ACC112 (cell line): Measurements from ENCODE around the gene RBM17.
A peak's percentile ranks its signal among the peaks of the same experiment; 100 is the strongest.
"Not testable (repeated sequence)": the region's sequence is repeated elsewhere in the genome, so short reads cannot be mapped to it uniquely, and the experiment has no call there.

Experiments
- H2AFZ ChIP-seq: fragments of 200-600 bp; sonication (generic); one replicate; pipeline ENCODE4 v1.6.0; 2017; ENCODE audit warnings: antibody characterized with exemption, low read length; ENCODE audit not compliant: unreplicated experiment
- H3K27ac ChIP-seq: fragments of 200-600 bp; sonication (generic); 2 replicates; pipeline ENCODE4 v1.5.1; 2014; ENCODE audit warnings: low read depth, mild to moderate bottlenecking, antibody characterized with exemption, low read length, moderate library complexity
- H3K27me3 ChIP-seq: fragments of 200-600 bp; sonication (generic); 2 replicates; pipeline ENCODE4 v1.6.1; 2014; ENCODE audit warnings: mild to moderate bottlenecking, antibody characterized with exemption, low read length, moderate library complexity, mixed read lengths; ENCODE audit not compliant: insufficient read depth
- H3K36me3 ChIP-seq: fragments of 200-600 bp; sonication (generic); 2 replicates; pipeline ENCODE4 v1.6.1; 2016; ENCODE audit warnings: mild to moderate bottlenecking, antibody characterized with exemption, low read length, moderate library complexity, mixed read lengths; ENCODE audit not compliant: insufficient read depth
- H3K4me1 ChIP-seq: fragments of 200-600 bp; sonication (generic); one replicate; pipeline ENCODE4 v1.6.1; 2016; ENCODE audit warnings: low read length, mixed read lengths; ENCODE audit not compliant: insufficient read depth, unreplicated experiment, control insufficient read depth
- H3K4me3 ChIP-seq: fragments of 200-600 bp; sonication (generic); 2 replicates; pipeline ENCODE4 v1.5.1; 2014; ENCODE audit warnings: mild to moderate bottlenecking, low read depth, low read length
- H3K79me2 ChIP-seq: fragments of 200-600 bp; sonication (generic); one replicate; pipeline ENCODE4 v1.6.0; 2016; ENCODE audit warnings: low read length; ENCODE audit not compliant: control insufficient read depth, unreplicated experiment, insufficient read depth

The RBM17 gene

DNA sequence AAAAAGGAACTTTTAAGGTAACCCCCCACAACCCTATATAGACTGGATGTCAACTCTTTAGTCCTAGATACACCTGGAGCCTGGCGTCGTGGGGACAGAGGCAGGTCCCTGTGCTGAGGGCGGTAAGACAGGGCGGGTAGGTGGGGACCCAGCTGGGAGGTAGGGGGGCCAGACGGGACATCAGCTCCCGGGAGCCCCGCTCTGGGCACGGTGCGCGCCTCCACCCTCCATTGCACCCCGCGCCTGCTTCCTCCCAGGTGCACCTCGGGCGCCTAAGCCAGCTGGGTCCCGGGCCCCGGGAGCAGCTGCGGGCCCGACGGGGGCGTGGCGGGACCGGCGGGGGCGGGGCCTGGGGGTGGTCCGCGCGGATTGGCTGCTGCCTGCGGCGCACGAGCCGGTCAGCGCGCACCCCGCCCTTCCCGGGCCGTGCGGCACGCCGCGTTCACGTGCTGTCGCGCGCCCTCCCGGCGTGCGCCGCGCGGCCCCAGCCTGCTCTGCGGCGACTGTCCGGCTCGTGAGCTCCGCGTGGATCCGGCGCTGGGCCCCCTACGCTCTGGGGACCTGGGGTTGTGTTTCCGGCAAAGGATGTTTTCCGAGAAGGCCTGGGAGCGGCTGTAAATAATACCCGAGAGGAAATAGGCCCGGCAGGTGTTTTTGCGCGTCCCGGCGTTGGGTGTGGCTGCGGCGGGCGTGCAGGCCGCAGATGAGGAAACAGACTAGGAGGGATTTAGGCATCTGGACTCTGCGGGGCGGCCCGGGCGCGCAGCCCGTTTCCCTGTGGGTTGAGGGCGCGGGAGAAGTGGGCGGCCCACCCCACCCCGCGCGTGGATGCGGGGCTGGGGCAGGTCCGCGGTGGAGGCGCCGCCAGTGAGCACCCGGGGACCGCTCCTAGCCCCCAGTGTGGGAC, 74.8 kb downstream of the RBM17 start:
- Histone ChIP-seq H3K79me2 (peaks cover 40% of the 10 kb centered on the region), H3K36me3 (no peaks in the 10 kb centered on the region), H2AFZ (peak overlapping the region; percentile 39), H3K27ac (peak overlapping the region; percentile 71; the same call in 1 of the 2 replicates), H3K4me3 (peak overlapping the region; percentile 87), H3K4me1 (peaks cover 11% of the 10 kb centered on the region), H3K27me3 (no peaks in the 10 kb centered on the region)

DNA sequence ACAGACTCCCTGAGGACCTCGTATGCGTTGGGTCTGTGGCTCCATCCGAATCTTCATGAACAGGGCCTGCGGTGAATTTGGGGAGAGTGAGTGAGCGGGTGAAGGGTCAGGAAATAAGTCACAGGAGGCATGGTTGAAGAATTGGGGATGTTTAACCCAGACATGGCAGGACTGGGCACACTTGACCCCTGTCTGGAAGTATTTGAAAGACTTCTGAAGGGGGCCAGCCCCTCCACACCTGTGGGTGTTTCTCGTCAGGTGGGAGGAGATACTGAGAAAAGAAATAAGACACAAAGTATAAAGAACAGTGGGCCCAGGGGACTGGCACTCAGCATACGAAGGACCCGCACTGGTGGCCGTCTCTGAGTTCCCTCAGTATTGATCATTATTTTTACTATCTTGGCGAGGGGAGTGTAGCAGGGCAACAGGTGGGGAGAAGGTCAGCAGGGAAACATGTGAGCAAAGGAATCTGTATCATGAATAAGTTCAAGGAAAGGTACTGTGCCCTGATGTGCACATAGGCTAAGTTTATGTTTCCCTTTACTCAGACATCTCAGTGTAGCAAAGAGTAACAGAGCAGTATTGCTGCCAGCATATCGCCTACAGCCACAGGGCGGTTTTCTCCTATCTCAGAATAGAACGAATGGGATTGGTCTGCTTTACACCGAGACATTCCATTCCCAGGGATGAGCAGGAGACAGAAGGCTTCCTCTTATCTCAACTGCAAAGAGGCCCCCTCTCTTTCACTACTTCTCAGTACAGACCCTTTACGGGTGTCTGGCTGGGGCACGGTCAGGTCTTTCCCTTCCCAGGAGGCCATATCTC, 75.6 kb downstream of the RBM17 start:
- Histone ChIP-seq H3K27ac (peak overlapping the region; percentile 71; the same call in 1 of the 2 replicates), H3K4me3 (peak overlapping the region; percentile 87), H3K4me1 (peaks cover 11% of the 10 kb centered on the region), H3K27me3 (no peaks in the 10 kb centered on the region), H3K36me3 (no peaks in the 10 kb centered on the region), H2AFZ (no peak overlapping the region), H3K79me2 (peaks cover 46% of the 10 kb centered on the region)

DNA sequence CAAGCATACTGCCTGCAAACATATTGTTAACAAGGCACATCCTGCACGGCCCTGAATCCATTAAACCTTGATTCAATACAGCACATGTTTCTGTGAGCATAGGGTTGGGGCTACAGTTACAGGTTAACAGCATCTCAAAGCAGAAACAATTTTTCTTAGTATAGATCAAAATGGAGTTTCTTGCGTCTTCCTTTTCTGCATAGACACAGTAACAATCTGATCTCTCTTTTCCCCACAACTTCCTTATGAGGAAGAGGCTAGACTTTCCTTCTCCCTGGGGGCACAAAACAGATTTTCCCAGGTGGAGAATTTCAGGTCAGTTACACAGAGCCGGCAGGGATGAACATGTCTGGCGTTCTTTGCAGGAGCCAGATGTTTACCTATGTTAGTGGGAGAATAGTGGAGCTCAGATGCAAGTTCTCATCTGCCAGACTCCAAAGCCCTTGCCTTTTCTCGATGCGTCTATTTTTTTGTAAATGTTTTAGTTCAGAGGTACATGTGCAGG, 76.4 kb downstream of the RBM17 start:
- peaks cover 19% of the 10 kb centered on the region for H3K4me1 ChIP-seq
- no peak overlapping the region for H3K27ac ChIP-seq
- H3K4me3 ChIP-seq: peak overlapping the region; percentile 87
- no peak overlapping the region for H2AFZ ChIP-seq
- H3K79me2 ChIP-seq: peaks cover 51% of the 10 kb centered on the region
- H3K36me3 ChIP-seq: no peaks in the 10 kb centered on the region
- no peaks in the 10 kb centered on the region for H3K27me3 ChIP-seq

DNA sequence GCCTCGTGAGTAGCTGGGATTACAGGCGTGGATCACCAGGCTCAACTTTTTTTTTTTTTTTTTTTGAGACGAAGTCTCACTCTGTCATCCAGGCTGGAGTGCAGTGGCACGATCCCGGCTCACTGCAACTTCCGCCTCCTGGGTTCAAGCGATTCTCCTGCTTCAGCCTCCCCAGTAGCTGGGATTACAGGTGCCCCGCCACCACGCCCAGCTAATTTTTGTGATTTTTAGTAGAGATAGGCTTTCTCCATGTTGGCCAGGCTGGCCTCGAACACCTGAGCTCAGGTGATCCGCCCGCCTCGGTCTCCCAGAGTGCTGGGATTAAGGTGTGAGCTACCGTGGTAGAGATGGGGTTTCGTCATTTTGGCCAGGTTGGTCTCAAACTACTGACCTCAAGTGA, 77.1 kb downstream of the RBM17 start:
- not testable (repeated sequence) for H3K4me3 ChIP-seq, H3K27ac ChIP-seq, H3K27me3 ChIP-seq, H3K36me3 ChIP-seq, H2AFZ ChIP-seq
- Histone ChIP-seq H3K79me2 (peaks cover 51% of the 10 kb centered on the region), H3K4me1 (peaks cover 23% of the 10 kb centered on the region)
